ENCODE results near the gene PRMT7.

PRMT7 gene

DNA sequence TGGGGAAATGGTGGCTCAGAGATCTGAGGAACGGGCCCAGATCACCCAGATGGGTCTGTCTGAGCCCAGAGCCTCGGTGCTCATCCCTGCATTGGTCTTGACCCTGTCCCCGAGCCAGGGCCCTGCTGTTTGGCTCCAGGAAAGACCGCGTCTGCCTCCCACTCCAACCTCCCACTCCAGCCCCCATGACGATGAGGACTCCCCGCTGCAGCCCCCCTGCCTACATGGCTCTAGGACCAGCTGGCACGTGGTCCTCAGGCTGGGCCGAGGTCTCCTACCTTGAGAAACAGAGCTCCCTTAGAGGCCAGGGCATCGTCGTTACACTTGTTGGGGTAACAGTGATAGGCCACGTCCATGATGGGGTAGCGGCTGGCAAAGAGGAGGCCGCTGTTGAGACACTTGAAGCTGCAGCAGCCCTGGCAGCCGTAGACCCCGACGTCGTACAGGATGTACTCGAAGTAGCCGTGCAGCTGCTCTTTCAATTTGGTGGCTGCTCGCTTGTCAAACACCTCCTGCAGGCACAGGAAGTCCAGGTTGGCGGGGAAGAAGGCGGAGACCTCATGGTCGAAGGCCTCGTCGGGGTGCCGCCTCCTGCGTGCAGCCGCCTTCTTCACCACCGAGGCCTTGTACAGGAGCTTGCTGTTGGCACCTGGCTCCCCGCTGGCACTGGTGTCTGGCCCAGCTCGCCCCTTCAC, 59.9 kb downstream of the PRMT7 start:
- no CpG with 5 or more reads among the region's 32 CpGs for WGBS (ENCODE audit: insufficient coverage, insufficient read length)
- H3K4me1 ChIP-seq (ENCODE audit: control insufficient read depth, insufficient read depth, low read length) = peaks cover 1% of the 10 kb centered on the region; the same call in 1 of the 2 replicates
- no peak overlapping the region for H3K4me3 ChIP-seq (ENCODE audit: low read length)
- H3K36me3 ChIP-seq (ENCODE audit: control insufficient read depth, insufficient read depth, low read length) = no peaks in the 10 kb centered on the region
- DNase-seq (ENCODE audit: low read depth, low spot score) = no peak
- H3K27ac ChIP-seq (ENCODE audit: low read length) = no peak overlapping the region
- no peaks in the 10 kb centered on the region for H3K27me3 ChIP-seq (ENCODE audit: control insufficient read depth, insufficient read depth, low read length)
- no peaks in the 10 kb centered on the region for H3K9me3 ChIP-seq (ENCODE audit: control insufficient read depth, insufficient read depth, low read length)

DNA sequence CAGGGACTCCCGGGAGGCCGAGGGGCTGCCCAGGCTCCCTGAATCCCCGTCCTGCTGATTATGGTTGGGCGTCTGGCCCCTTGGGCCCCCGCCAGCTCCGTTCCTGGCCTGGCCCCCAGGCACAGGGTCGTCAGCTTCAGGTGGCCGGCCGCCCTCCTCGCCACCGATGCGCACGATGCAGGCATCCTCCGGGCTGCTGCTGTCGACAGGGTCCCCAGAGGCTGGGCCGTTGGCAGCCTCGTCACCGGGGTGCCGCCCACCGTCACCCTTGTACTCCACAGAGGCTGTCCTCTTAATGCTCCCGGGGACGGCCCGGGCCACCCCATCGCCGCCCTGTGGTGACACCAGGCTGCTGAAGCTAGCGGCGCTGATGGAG, 60.4 kb downstream of the PRMT7 start:
- DNase-seq (ENCODE audit: low read depth, low spot score) = no peak
- no peaks in the 10 kb centered on the region for H3K27me3 ChIP-seq (ENCODE audit: control insufficient read depth, insufficient read depth, low read length)
- WGBS (ENCODE audit: insufficient coverage, insufficient read length) = no CpG with 5 or more reads among the region's 27 CpGs

DNA sequence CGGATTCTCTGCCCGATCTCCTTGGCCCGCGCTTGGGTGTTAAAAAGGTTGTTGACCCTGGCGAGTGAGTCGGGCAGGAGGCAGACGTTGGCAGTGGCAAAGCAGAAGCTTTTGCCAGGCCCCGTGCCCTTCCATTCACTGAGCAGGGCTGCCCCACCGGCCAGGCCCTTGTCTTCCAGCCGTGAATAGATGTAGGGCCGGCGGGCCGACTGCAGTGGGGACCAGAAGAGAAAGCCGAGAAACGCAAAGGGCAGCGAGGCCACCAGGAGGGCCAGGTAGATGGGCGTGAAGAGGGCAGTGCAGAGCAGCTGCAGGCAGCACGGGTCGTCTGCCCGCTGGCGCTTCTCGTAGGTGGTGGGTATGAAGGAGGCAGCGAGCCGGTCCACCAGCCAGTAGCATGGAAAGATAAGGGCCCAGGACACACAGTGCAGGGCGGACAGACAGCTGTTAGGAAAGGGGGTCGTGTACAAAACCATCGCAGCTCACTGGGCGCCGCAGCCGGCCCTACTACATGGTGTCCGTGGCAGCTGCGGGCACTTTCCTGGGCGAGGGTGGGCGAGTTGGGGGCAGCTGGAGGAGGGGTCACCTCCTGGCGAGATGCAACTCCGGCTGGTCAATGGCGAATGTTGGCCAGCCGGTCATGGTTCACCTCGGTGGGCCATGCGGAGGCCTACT, 61.0 kb downstream of the PRMT7 start:
- Histone ChIP-seq H3K9me3 (ENCODE audit: control insufficient read depth, insufficient read depth, low read length) (no peaks in the 10 kb centered on the region), H3K4me1 (ENCODE audit: control insufficient read depth, insufficient read depth, low read length) (peaks cover 1% of the 10 kb centered on the region; the same call in 1 of the 2 replicates), H3K27me3 (ENCODE audit: control insufficient read depth, insufficient read depth, low read length) (no peaks in the 10 kb centered on the region), H3K27ac (ENCODE audit: low read length) (no peak overlapping the region), H3K36me3 (ENCODE audit: control insufficient read depth, insufficient read depth, low read length) (no peaks in the 10 kb centered on the region), H3K4me3 (ENCODE audit: low read length) (no peak overlapping the region)
- WGBS (ENCODE audit: insufficient coverage, insufficient read length) = no CpG with 5 or more reads among the region's 40 CpGs
- DNase-seq (ENCODE audit: low read depth, low spot score) = no peak

More for the DNA sequence above, 60.4 kb downstream of the PRMT7 start:
- Histone ChIP-seq H3K36me3 (ENCODE audit: control insufficient read depth, insufficient read depth, low read length) (no peaks in the 10 kb centered on the region), H3K4me3 (ENCODE audit: low read length) (no peak overlapping the region), H3K9me3 (ENCODE audit: control insufficient read depth, insufficient read depth, low read length) (no peaks in the 10 kb centered on the region), H3K4me1 (ENCODE audit: control insufficient read depth, insufficient read depth, low read length) (peaks cover 1% of the 10 kb centered on the region; the same call in 1 of the 2 replicates), H3K27ac (ENCODE audit: low read length) (no peak overlapping the region)

DNA sequence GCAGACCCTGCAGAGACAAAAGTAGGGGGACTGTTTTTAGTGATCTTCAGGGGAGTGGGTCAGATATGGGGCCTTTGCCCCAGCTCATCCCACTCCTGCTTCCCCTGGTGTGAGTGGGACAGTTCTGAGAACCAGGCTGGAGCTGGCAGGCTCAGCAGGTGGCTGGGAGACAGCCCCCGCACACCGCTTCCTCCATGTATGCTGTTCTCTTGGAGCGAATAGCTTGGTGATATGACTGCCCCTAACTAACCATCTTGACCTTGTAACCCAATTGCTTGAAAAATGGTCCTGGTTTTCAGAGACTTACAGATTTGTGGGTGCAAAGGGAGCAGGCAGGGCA, 61.5 kb downstream of the PRMT7 start:
- Histone ChIP-seq H3K4me1 (ENCODE audit: control insufficient read depth, insufficient read depth, low read length) (no peaks in the 10 kb centered on the region; the same call in 1 of the 2 replicates), H3K27me3 (ENCODE audit: control insufficient read depth, insufficient read depth, low read length) (no peaks in the 10 kb centered on the region), H3K9me3 (ENCODE audit: control insufficient read depth, insufficient read depth, low read length) (no peaks in the 10 kb centered on the region), H3K4me3 (ENCODE audit: low read length) (no peak overlapping the region), H3K27ac (ENCODE audit: low read length) (no peak overlapping the region), H3K36me3 (ENCODE audit: control insufficient read depth, insufficient read depth, low read length) (no peaks in the 10 kb centered on the region)
- DNase-seq (ENCODE audit: low read depth, low spot score) = no peak
- no CpG with 5 or more reads among the region's 3 CpGs for WGBS (ENCODE audit: insufficient coverage, insufficient read length)

DNA sequence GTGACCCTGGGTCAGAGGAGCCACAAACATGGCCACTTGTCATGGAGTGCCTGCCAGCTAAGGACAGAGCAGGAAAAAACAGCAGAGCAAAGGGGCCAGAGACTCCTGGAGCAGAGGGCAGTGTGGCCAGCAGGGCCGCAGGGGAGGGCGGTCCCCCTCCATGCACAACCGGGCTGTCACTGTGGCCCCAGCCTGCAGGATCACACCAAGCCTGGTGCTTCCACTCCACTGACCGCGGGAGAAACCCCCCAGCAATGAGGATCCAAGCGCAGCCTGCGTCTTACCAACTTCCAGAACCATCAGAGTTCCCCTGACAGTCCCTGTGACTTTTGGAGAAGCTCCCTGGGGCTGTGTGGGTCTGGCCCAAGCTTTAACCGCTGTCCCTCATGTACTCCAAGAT, 62.0 kb downstream of the PRMT7 start:
- no peak for DNase-seq (ENCODE audit: low read depth, low spot score)
- Histone ChIP-seq H3K36me3 (ENCODE audit: control insufficient read depth, insufficient read depth, low read length) (no peaks in the 10 kb centered on the region), H3K4me1 (ENCODE audit: control insufficient read depth, insufficient read depth, low read length) (peaks cover 2% of the 10 kb centered on the region; the same call in 1 of the 2 replicates), H3K27me3 (ENCODE audit: control insufficient read depth, insufficient read depth, low read length) (no peaks in the 10 kb centered on the region), H3K27ac (ENCODE audit: low read length) (no peak overlapping the region), H3K4me3 (ENCODE audit: low read length) (no peak overlapping the region), H3K9me3 (ENCODE audit: control insufficient read depth, insufficient read depth, low read length) (no peaks in the 10 kb centered on the region)
- no CpG with 5 or more reads among the region's 8 CpGs for WGBS (ENCODE audit: insufficient coverage, insufficient read length)

DNA sequence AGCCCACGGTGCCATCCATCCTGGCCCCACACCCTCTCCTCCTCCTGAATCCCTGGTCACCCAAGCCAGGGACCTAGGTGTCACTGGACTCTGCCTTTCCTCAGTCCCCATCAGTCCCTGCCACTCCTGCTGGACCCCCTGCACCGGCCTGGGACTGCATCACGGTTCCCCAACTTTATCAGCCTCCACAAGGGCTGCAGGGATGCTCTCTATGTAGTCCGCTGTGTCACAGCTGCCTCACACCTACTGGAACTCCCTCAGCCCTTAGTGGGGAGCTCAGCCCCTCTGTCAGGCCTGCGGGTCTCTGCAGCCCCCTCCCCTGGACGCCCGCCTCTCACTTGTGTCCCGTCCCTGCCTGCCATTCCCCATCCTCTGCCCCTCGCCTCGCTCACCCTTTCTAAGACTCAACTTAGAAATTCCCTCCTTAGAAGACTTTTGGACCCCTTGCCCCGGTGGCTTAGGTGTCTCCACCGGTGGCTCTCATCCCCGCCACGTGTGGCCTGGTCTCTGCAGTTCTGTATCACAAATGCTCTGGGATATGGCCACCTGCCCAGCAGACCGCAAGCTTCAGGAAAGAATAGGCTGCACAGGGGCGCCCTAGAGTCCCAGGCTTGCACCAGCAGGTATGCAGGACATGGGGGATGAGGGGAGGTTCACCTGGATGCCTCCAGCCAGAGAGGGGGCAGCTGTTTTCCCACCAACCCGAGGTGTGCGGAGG, 62.9 kb downstream of the PRMT7 start:
- Histone ChIP-seq H3K27ac (ENCODE audit: low read length) (no peak overlapping the region), H3K4me1 (ENCODE audit: control insufficient read depth, insufficient read depth, low read length) (peaks cover 2% of the 10 kb centered on the region; the same call in 1 of the 2 replicates)
- WGBS (ENCODE audit: insufficient coverage, insufficient read length) = no CpG with 5 or more reads among the region's 18 CpGs

DNA sequence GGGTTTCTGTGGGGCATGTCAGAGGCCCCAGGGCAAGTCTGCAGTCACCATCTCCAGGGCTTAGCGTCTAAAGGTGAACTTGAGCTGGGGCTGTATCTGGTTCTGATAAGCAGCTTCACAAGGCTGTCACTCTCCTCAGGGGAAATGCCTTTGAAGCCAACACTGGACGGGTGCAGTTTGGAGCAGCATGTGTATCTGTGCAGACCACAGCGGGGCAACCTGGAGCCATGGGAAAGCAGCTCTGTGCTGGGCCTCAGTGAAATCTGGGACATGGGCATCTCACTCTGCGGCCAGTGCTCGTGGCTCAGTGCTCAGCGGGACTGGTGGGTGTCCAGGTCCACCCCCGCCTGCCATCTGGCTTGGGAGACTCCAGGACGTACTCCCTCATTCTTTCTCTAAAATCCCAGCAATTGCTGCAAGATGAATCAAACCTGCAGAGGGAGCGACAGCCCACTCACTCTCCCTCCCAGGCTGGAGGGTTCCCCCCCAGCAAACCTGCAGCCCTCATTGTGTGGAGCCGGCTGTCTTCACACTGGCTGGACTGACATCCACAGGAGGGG, 63.5 kb downstream of the PRMT7 start:
- no peak overlapping the region for H3K27ac ChIP-seq (ENCODE audit: low read length)
- no peak overlapping the region for H3K4me3 ChIP-seq (ENCODE audit: low read length)
- peaks cover 2% of the 10 kb centered on the region; the same call in 1 of the 2 replicates for H3K4me1 ChIP-seq (ENCODE audit: control insufficient read depth, insufficient read depth, low read length)
- no CpG with 5 or more reads among the region's 10 CpGs for WGBS (ENCODE audit: insufficient coverage, insufficient read length)
- no peaks in the 10 kb centered on the region for H3K9me3 ChIP-seq (ENCODE audit: control insufficient read depth, insufficient read depth, low read length)
- H3K27me3 ChIP-seq (ENCODE audit: control insufficient read depth, insufficient read depth, low read length) = no peaks in the 10 kb centered on the region
- H3K36me3 ChIP-seq (ENCODE audit: control insufficient read depth, insufficient read depth, low read length) = no peaks in the 10 kb centered on the region
- DNase-seq (ENCODE audit: low read depth, low spot score) = no peak

More for the DNA sequence above, 62.9 kb downstream of the PRMT7 start:
- Histone ChIP-seq H3K36me3 (ENCODE audit: control insufficient read depth, insufficient read depth, low read length) (no peaks in the 10 kb centered on the region), H3K9me3 (ENCODE audit: control insufficient read depth, insufficient read depth, low read length) (no peaks in the 10 kb centered on the region), H3K27me3 (ENCODE audit: control insufficient read depth, insufficient read depth, low read length) (no peaks in the 10 kb centered on the region), H3K4me3 (ENCODE audit: low read length) (no peak overlapping the region)
- DNase-seq (ENCODE audit: low read depth, low spot score) = no peak

DNA sequence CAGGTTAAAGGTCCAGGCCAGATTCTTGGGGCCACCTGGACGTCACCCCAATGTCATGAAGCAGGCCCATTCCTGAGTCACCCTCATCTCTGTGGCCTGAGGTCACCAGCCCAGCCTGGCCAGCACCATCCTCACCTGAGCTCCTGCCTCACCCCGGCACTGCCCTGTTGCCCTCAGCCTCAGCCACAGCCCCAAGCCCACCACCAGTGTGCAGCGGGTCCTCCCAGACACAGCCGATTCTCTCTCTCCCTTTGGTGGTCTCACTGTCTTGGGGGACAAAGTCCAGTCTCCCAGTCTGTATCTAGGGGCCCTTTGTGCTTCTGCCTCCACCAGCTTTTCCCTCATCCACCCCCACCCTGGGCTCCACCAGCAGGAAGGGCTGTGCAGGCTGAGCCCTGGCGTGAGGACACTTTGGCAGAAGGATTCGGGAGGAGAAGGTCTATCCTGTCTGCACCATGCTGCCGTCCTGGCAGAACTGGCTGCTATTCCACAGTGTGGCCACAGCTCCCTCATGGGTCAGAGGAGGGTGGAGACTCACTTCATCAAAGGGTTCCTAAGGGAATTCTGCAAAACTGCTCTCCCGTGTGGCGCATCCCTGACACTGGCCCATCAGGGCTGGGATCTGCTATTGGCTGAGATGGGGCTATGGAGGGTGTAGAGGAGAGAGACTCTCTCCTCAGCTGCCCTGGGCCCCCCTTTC, 64.3 kb downstream of the PRMT7 start:
- no peaks in the 10 kb centered on the region for H3K27me3 ChIP-seq (ENCODE audit: control insufficient read depth, insufficient read depth, low read length)
- peaks cover 2% of the 10 kb centered on the region; the same call in 1 of the 2 replicates for H3K4me1 ChIP-seq (ENCODE audit: control insufficient read depth, insufficient read depth, low read length)
- no peak for DNase-seq (ENCODE audit: low read depth, low spot score)
- no peak overlapping the region for H3K4me3 ChIP-seq (ENCODE audit: low read length)
- no peak overlapping the region for H3K27ac ChIP-seq (ENCODE audit: low read length)
- no CpG with 5 or more reads among the region's 9 CpGs for WGBS (ENCODE audit: insufficient coverage, insufficient read length)
- no peaks in the 10 kb centered on the region for H3K9me3 ChIP-seq (ENCODE audit: control insufficient read depth, insufficient read depth, low read length)
- H3K36me3 ChIP-seq (ENCODE audit: control insufficient read depth, insufficient read depth, low read length) = no peaks in the 10 kb centered on the region

DNA sequence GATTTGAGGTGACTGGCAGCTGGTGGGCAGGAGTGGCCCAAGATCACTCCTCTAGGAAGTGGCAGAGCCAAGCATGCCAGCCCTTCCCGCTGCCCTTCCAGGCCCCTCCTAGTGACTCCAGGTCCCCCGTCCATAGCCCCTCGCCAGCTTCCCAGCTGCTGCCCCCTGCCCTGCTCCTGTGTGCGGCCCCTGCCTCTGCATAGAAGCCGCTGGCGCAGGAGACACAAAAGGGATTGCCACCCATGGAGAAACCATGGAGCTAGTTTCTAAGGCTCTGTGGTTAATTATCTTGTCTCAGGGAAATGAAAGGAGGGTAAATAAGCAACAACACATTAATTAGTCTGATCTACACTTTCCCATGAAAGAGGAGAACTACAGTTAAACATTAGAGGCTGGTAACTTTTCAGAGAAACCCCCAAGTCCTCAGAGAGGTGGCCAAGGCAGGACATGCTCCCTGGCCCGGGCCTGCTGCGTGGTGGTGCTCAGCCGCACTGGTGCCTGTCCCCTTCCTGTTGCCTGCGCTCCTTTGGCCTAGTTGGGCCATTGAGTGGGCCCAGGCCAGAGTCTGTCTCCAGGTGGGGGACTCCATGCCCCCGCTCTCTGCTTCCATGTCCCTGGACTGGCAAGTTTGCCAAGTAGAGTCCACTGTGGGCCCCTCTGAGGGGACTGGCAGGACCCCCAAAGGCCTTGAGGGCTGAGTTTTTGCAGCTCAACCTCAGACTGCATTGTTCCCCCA, 65.2 kb downstream of the PRMT7 start:
- H3K27me3 ChIP-seq (ENCODE audit: control insufficient read depth, insufficient read depth, low read length) = no peaks in the 10 kb centered on the region
- DNase-seq (ENCODE audit: low read depth, low spot score) = no peak
- 0 out of 2 replicates have a peak, but pooled peaks cover 2% of the 10 kb centered on the region for H3K4me1 ChIP-seq (ENCODE audit: control insufficient read depth, insufficient read depth, low read length)
- H3K9me3 ChIP-seq (ENCODE audit: control insufficient read depth, insufficient read depth, low read length) = no peaks in the 10 kb centered on the region
- H3K27ac ChIP-seq (ENCODE audit: low read length) = no peak overlapping the region
- no CpG with 5 or more reads among the region's 11 CpGs for WGBS (ENCODE audit: insufficient coverage, insufficient read length)
- no peak overlapping the region for H3K4me3 ChIP-seq (ENCODE audit: low read length)
- no peaks in the 10 kb centered on the region for H3K36me3 ChIP-seq (ENCODE audit: control insufficient read depth, insufficient read depth, low read length)

Data from iPS DF 6.9 (cell line).